Endodermal cell (in vitro differentiated cells): ENCODE measurements around the gene DACH1. TPM values are rescaled to one million over a fixed set of nuclear protein-coding genes. Genes with fewer than 3 reads are reported as not detected.

Experiments used
- DNase-seq: peaks from one replicate; pipeline ENCODE4 v3.0.0-alpha.2; 2017
- H3K27ac ChIP-seq: 2 replicates; pipeline ENCODE4 v1.5.1; 2013; ENCODE audit warnings: mild to moderate bottlenecking, low read depth, low read length, moderate library complexity
- H3K27me3 ChIP-seq: 2 replicates; pipeline ENCODE4 v1.6.1; 2013; ENCODE audit warnings: mild to moderate bottlenecking, low read length, moderate library complexity; ENCODE audit not compliant: insufficient read depth, control insufficient read depth, poor library complexity, severe bottlenecking
- H3K36me3 ChIP-seq: 2 replicates; pipeline ENCODE4 v1.7.0; 2013; ENCODE audit warnings: mild to moderate bottlenecking, low read length, moderate library complexity; ENCODE audit not compliant: control insufficient read depth, insufficient read depth
- H3K4me1 ChIP-seq: one replicate; pipeline ENCODE4 v1.7.0; 2013; ENCODE audit warnings: low read length; ENCODE audit not compliant: control insufficient read depth, insufficient read depth
- H3K4me3 ChIP-seq: 2 replicates; pipeline ENCODE4 v1.5.1; 2013; ENCODE audit warnings: mild to moderate bottlenecking, low read length, moderate library complexity
- H3K9ac ChIP-seq: 2 replicates; pipeline ENCODE4 v1.6.1; 2013; ENCODE audit warnings: mild to moderate bottlenecking, low read length, moderate library complexity; ENCODE audit not compliant: poor library complexity, severe bottlenecking; ENCODE audit errors: extremely low read depth
- H3K9me3 ChIP-seq: 2 replicates; pipeline ENCODE4 v1.6.1; 2013; ENCODE audit warnings: mild to moderate bottlenecking, low read length, moderate library complexity; ENCODE audit not compliant: control insufficient read depth
- H3K27ac Mint-ChIP-seq: 2 replicates; pipeline ENCODE4 v1.8.0; 2020; ENCODE audit warnings: mixed read lengths
- H3K27me3 Mint-ChIP-seq: 2 replicates; pipeline ENCODE4 v1.8.0; 2021; ENCODE audit warnings: mild to moderate bottlenecking, mixed read lengths; ENCODE audit not compliant: insufficient read depth
- H3K36me3 Mint-ChIP-seq: 2 replicates; pipeline ENCODE4 v1.8.0; 2020; ENCODE audit warnings: low read depth, mixed read lengths
- H3K4me1 Mint-ChIP-seq: 2 replicates; pipeline ENCODE4 v1.8.0; 2020; ENCODE audit warnings: mixed read lengths
- H3K4me3 Mint-ChIP-seq: 2 replicates; pipeline ENCODE4 v1.8.0; 2020; ENCODE audit warnings: mild to moderate bottlenecking, moderate library complexity, mixed read lengths
- H3K9me3 Mint-ChIP-seq: 2 replicates; pipeline ENCODE4 v1.8.0; 2020; ENCODE audit warnings: mild to moderate bottlenecking, mixed read lengths
- CTCF ChIP-seq: fragments of 200-600 bp; sonication (generic); conservative IDR thresholded peaks from 2 replicates; pipeline ENCODE4 v1.5.0; 2021; ENCODE audit warnings: antibody characterized with exemption, mild to moderate bottlenecking
- WGBS, 2 experiments: methylation state at CpG; one replicate each; pipeline versions ENCODE4 v1.1.5 to v1.1.7; 2013; ENCODE audit warnings: missing lambda C conversion rate in 2 of 2, mixed read lengths in 1 of 2; ENCODE audit not compliant: insufficient coverage in 1 of 2, insufficient read length in 1 of 2; 5-methylcytosine and 5-hydroxymethylcytosine counted together
- total RNA-seq, 2 donors: library from RNA; stranded (reverse); fragmentation: NEBNext Ultra II Directional in 1 of 2; extraction: Animal tissue kit (Norgen Biotek cat#: 25700) in 1 of 2; gene quantifications; 2 replicates in 1 of 2; 3 replicates in 1 of 2; pipeline ENCODE4 v1.2.1, GENCODE V29; 2021

Gene DACH1
- total RNA-seq, 2 donors from 2014 or later = 0.81 to 1.2 TPM

- H3K27me3 ChIP-seq = no peaks in the 10 kb centered on the region
- Mint-ChIP-seq H3K27me3 (no peaks in the 10 kb centered on the region), H3K4me3 (no peak overlapping the region), H3K27ac (no peak overlapping the region), H3K9me3 (no peaks in the 10 kb centered on the region), H3K36me3 (no peaks in the 10 kb centered on the region), H3K4me1 (no peaks in the 10 kb centered on the region)
- H3K27ac ChIP-seq = no peak overlapping the region
- WGBS, 2 experiments = 89% methylated on average over 1 of the region's 1 CpG; no CpG with 5 or more reads in 1 of the 2 experiments
- DNase-seq = no peak
- no peaks in the 10 kb centered on the region for H3K9me3 ChIP-seq
- H3K4me1 ChIP-seq = no peaks in the 10 kb centered on the region
- no peak overlapping the region for H3K9ac ChIP-seq
- TF ChIP-seq CTCF = no peak
- no peaks in the 10 kb centered on the region for H3K36me3 ChIP-seq
- H3K4me3 ChIP-seq = no peak overlapping the region
Observed at GRCh38 chr13:71464686-71465085, 402.3 kb downstream of the DACH1 start.

GRCh38 chr13:71461892-71462291 lies 405.1 kb downstream of the DACH1 start:
- Mint-ChIP-seq H3K36me3 (no peaks in the 10 kb centered on the region), H3K4me3 (no peak overlapping the region), H3K27me3 (no peaks in the 10 kb centered on the region), H3K27ac (no peak overlapping the region), H3K9me3 (no peaks in the 10 kb centered on the region), H3K4me1 (no peaks in the 10 kb centered on the region)
- Histone ChIP-seq H3K4me3 (no peak overlapping the region), H3K9ac (no peak overlapping the region), H3K27me3 (no peaks in the 10 kb centered on the region), H3K36me3 (no peaks in the 10 kb centered on the region), H3K4me1 (no peaks in the 10 kb centered on the region), H3K27ac (no peak overlapping the region), H3K9me3 (no peaks in the 10 kb centered on the region)
- no peak for DNase-seq
- 100% methylated on average over 1 of the region's 1 CpG; no CpG with 5 or more reads in 1 of the 2 experiments for WGBS, 2 experiments
- TF ChIP-seq CTCF = no peak

- H3K36me3 Mint-ChIP-seq = no peaks in the 10 kb centered on the region
- no peaks in the 10 kb centered on the region for H3K4me1 ChIP-seq
- WGBS, 2 experiments = 90 to 100% methylated on average over 1 of the region's 3 CpGs
- no peak overlapping the region for H3K4me3 Mint-ChIP-seq
- no peaks in the 10 kb centered on the region for H3K36me3 ChIP-seq
- no peaks in the 10 kb centered on the region for H3K27me3 Mint-ChIP-seq
- no peak overlapping the region for H3K27ac Mint-ChIP-seq
- H3K4me3 ChIP-seq = no peak overlapping the region
- DNase-seq = no peak
- TF ChIP-seq CTCF = no peak
- H3K9ac ChIP-seq = no peak overlapping the region
- no peaks in the 10 kb centered on the region for H3K9me3 Mint-ChIP-seq
- no peaks in the 10 kb centered on the region for H3K27me3 ChIP-seq
- no peaks in the 10 kb centered on the region for H3K4me1 Mint-ChIP-seq
- no peaks in the 10 kb centered on the region for H3K9me3 ChIP-seq
- no peak overlapping the region for H3K27ac ChIP-seq
Observed at GRCh38 chr13:71460211-71460610, 406.8 kb downstream of the DACH1 start.
